ENCODE data around the gene NDUFB6. TPM values are rescaled to one million over a fixed set of nuclear protein-coding genes. Genes with fewer than 3 reads are reported as not detected.
"Not testable (repeated sequence)": the region's sequence is repeated elsewhere in the genome, so short reads cannot be mapped to it uniquely, and the experiment has no call there.

NDUFB6 gene
- total RNA-seq = 46.8 TPM

DNA sequence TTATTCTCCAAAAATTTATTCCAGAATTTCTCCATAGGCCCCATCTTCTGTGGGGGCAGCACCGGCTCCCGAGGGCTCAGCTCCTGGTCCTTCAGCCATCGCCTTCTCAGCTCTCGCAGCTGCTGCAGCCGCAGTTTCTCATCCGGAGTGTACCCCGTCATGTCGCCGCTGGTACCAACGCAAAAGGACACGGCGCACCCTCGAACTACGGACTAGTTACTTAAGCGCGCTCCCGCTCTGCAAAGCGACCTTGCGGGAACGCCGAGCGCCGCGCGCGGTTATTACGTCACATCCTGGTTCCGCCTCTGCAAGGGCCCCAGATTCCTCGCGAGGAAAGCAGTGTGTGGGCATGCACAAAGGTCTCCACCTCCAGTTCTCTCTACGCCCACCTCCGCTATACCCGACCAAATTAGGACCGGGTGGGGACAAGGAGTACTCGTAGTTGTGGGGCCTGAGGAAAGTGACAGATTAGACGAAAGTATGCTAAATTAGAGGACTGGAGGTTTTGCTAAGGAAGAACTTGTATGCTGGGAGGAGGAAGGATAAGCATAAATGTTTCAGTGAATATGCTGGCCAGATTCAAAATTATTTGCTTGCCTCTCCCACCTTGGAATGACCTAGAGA is at the start of gene NDUFB6:
Gene NDUFB6 (minus strand): TSS at position 260 of the 624 bp plus-strand sequence. CDS start 99 bp downstream, at position 161.
- DNase-seq (ENCODE audit: low spot score) = peak; percentile 95

DNA sequence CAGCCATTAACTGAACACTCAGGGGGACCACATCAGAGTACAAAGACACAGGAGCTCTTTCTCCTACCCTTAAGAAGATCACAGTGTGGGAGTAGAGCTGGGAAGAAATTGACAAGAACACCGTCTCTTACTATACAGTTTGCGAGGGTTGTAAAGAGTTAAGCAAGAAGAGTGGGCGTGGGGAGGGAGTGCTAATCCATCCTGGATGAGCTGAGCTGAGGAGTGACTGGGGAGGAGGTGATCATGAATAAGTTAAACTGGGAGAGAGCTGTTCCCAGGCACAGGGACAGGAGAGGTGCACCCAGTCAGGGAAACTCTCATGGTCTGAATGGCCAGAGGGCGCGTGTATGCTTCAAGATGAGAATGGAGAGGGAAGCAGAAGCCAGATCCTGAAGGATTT is 45.3 kb upstream of the NDUFB6 start:
- DNase-seq (ENCODE audit: low spot score) = no peak

DNA sequence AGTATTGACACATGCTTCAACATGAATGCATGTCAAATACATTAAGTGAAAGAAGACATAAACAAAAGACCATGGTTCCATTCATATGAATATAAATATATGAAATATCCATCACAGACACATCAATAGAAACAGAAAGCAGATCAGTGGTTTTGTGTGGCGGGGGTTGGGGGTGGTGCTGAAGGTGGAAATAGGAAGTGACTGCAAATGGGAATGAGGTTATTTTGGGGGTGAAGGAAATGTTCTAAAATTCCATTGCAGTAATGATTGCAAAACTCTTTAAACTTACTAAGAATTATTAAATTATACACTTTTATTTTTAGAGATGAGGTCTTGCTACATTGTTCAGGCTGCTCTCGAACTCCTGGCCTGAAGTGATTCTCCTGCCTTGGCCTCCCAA is 33.9 kb upstream of the NDUFB6 start:
- DNase-seq (ENCODE audit: low spot score) = no peak

DNA sequence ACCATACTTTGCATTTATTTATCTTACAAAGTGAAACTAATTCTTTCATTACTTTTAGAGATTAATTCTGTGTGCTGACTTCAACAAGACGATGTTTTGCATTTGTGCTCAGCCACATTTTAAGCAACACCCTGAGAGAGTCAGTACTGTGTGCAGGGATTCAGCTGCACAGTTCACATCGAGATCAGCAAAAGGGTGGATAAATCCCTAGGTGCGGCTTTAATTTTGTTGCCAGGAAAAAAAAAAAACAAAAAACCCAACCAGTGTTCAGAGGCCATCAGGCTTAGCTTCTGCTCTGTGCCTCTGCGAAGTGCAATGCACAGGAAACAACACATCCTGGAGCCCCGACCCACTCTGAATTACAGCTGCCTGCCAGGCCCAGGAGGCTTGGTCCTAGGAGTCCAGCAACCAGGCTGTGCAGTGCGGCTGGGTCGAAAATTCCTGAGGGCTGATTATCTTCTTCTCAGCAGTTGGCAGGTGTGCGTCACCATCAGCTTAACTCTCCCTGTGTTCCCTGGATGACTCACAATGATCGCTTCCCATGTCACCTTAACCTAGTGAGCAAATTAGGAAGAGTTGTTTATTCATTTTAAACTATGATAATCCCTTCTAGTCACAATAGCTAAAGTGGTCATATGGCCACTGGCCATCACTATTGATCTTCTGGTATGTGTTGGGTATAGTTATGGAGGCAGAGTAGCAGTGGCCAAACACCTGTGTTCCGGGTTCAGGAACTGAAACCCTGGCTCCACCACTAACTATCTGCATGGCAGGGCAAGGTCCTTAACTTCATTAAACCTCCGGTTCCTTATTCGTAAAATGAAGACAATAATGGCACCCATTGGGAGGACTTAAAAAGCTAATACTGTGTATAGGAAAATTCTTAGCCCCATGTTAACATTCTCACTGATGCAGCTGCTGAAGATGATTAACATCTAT is 31.2 kb upstream of the NDUFB6 start:
- no peak for DNase-seq (ENCODE audit: low spot score)

DNA sequence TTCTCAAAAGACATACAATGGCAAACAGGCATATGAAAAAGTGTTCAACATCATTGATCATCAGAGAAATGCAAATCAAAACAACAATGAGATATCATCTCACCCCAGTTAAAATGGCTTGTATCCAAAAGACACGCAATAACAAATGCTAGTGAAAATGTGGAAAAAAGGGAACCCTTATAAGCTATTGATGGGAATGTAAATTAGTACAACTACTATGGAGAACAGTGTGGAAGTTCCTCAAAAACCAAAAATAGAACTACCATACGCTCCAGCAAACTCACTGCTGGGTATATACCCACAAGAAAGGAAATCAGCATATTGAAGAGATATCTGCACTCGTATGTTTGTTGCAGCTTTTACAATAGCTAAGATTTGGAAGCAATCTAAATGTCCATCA is 26.1 kb upstream of the NDUFB6 start:
- DNase-seq (ENCODE audit: low spot score) = not testable (repeated sequence)

DNA sequence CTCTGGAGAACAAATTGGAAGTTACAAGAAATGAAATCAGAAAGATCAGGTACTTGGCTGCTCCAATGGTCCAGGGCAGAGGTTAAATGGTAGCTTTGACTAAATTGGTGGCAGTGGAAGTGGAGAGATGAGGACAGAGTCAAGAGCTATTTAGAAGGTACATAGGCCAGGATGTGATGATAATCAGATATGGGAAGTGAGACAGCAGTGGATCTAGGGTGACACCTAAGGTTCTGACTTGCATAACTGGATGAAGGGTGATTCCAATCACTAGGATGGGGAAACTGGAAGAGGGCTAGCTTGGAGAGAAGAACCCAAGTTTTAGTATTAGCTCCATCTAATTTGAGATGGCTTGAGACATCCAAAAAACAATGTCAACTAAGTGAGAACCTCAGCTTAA is 24.0 kb upstream of the NDUFB6 start:
- no peak for DNase-seq (ENCODE audit: low spot score)

DNA sequence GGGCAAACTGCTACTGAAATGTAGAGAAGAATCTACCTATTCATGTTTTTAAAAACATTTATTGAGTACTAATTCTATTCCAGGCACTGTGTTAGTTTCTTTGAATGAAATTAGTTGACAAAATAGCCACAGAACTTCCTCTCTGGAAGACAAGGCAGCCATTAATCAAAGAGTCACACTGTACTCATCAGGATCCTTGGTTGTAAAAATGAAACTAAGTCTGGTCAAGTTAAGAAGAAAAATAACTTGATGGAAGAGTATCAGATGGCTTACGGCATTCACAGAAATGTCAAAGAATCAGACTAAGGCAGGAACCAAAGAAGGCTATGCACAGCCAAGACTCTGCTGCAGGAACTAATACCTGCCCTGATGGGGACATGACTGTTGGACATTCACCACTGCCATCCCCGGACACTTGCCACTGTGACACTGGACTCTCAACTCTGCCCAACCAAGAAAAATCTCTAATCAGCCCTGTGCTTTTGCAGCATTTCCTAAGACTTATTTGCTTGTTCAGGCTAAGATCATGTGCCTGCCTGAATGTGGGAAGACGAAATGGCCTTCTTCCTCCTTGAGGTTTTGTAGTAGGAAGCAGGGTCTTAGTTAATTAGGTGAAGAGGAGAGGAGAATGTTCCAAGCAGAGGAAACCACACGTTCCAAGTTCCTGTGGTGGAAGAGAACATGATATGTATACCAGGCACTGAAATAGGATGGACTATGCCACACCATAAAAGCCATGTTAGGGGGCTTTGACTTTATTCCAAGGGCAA is 23.3 kb upstream of the NDUFB6 start:
- DNase-seq (ENCODE audit: low spot score) = no peak

DNA sequence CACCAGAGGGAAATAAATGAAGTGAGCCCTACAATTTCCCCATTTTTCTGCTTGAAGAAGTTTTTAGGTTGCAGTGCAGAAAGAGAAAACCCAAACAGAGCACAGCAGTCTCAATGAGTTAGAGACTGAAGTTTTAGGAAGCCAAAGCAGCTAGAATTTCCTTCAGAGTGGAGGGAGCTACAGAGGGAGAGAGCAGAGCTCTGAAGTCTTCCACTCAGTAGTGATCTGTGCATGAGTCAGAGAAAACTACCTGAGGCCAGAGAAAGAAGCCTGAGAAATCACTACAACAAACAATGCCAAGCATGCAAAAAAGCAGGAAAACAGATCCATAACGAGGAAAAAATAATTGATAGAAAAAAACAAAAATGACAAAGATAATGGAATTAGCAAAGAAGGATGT is 17.9 kb upstream of the NDUFB6 start:
- no peak for DNase-seq (ENCODE audit: low spot score)

DNA sequence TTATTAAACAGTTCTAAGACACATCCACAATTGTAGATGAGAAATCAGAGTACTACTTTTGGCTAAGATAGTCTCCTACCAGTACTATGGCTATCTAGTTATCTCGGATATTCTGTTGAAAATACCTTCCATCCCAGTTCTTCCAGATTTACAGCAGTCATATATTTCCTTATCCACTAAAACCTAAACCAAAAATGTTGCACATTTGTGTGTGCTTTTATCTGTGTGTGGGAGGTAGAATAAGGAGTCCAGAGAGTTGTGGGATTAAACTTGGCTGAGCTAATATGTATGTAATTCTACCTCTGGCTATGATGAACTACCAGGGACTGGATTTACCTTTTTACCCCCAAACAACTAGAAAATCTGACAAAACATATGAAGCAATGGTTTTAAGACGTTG is 17.5 kb upstream of the NDUFB6 start:
- no peak for DNase-seq (ENCODE audit: low spot score)

DNA sequence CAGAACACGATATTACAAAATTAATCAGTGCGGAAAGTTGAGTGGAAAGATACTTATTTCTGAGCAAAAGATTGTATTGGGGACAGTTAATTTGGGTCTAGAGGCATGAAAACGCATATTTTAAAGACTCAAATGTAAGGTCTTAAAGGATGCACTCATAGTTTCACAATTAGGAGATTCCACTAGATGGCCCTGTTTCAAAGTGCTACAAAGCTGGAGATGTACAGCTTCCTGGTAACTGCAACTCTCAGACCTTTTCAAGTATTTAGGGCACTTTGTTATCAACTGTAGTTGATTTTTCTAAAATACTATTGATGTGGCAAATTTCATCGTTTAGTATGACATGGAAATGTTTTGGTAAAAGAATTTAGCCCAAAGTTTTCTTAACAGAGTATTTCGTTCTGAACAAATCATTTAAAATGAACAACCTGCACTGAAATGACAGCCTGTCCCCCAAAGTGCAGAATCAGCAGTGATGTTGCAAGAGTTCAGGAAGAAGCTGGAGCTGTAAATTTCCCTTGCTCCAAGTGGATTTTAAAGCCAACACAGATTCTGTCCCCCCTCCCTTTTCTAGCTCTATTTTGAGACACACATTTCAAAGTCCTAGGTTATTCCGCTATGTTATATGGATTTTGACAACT is 16.2 kb upstream of the NDUFB6 start:
- DNase-seq (ENCODE audit: low spot score) = no peak

DNA sequence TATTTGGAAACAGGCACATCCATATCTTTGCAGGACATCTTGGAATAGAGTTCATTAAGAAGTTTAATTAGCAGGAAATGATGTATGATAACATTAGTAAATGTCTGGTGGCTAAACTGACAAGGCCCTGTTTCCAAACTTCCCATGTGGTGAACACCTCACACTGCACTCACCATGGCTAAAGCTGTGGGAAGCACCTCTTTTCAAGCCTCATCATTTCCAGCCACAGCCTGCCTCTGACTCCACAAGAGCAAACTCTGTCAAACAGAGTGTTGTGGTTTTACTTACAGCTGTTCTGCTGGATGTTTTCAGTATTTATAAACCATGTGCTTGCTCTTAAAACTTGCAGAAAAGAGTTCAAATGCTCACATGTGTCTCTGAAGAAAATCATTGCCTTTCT is 14.9 kb upstream of the NDUFB6 start:
- DNase-seq (ENCODE audit: low spot score) = no peak

DNA sequence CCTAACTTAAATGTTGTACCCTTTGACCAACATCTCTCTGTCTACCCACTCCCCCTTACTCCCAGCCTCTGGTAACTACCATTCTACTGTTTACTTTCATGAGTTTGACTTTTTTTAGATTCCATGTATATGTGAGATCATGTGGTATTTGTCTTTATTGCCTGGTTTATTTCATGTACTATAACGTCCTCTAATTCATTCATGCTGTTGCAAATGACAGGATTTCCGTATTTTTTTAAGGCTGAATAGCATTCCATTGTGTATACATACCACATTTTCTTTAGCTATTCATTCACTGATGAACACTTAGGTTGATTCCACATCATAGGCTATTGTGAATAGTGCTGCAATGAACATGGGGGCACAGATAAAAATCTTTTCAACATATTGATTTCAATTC is 11.8 kb upstream of the NDUFB6 start:
- no peak for DNase-seq (ENCODE audit: low spot score)

DNA sequence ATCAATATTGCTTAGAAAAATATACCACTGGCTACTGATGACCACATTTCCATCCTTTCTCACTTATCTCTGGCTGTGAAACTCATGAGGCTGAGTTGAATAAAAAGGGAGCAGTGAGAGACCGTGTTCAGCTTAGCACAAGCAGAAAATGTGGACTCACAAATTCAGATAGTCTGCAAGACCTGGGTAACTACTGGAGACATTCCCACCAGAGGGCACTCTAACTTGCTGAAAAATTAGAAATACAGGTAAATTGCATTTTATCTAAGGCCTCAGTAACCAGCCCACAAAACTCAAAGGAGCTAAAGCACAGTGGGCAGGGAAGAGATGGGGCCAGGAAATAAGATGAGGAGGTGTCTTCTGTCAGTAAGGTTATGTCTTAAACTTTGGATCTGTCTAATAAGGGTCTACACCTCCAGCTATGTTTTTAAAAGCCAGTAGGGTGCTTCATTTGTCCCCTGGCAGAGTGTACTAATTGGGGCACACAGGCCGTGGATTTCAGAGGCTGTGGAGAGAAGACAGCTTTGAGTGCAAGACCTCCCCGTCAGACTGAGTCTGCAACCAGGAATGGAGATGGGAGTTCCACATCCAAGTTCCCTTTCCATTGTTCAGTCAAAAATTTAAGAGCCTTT is 8.7 kb upstream of the NDUFB6 start:
- DNase-seq (ENCODE audit: low spot score) = no peak

DNA sequence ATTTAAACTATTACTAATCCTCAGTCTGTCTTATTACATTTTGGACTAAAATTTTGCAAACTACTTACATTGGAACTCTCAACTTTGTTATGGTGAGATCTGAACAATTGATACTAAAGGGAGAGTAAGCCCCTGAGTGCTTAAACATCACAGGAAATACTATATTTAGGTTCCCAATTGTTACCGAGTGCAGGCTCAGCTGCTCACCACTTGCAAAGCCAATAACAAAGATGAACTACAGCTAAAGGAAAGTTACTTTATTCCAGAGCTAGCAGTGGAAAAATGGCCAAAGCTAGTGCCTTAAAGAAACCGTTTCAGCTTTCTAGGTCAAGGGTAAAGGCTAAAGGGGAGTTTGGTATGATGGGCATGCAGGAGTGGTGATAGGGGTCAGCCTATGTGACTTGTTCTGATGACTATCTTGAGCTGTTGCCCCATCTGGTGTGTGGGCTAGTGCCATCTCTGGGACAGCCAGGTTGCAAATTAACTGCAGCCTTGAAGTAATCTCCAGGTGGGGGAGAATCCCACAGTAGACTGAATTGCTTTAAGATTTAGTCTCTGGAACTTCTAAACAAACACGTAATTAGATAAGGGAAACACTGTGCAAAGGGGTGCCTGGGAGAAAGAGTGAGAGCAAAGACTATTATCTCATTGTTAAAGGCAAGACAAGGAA is 7.8 kb upstream of the NDUFB6 start:
- DNase-seq (ENCODE audit: low spot score) = no peak

DNA sequence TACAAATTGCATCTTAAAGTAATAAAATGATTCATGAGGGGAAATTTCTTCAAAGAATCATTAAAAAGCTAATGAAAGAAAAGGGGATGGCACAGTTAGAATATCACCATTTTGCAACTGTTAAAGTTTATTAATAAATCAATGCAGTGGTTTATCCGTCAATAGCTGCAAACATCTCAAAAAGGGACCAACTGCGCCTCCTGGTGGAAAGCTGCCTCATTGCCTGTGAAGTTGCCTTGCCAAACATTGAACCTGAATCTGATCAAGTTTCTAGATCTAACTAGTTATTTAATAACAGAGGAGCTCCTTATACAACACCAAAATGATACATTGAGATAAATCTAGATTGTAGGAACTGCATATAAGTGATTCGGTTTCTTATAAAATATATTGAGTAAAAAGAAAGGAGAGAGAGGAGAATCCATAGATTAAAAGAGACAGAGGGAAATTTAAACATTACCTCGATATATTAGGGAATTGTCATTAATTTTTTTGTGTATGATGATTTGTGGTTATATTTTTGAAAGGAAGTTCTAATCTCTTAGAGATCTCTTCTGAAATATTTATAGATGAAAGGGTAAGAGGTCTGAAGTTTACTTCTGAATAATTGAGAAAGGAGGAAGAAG is 6.9 kb upstream of the NDUFB6 start:
- peak; percentile 73 for DNase-seq (ENCODE audit: low spot score)

DNA sequence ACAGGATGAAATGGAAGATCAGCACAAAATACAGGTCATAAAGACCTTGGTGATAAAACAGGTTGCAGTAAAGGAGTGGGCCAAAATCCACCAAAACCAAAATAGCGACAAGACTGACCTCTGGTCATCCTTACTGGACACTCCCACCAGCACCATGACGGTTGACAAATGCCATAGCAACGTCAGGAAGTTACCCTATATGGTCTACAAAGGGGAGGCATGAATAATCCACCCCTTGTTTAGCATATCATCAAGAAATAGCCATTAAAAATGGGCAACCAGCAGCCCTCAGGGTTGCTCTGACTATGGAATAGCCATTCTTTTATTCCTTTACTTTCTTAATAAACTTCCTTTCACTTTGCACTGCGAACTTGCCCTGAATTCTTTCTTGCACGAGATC is 6.0 kb upstream of the NDUFB6 start:
- DNase-seq (ENCODE audit: low spot score) = no peak

DNA sequence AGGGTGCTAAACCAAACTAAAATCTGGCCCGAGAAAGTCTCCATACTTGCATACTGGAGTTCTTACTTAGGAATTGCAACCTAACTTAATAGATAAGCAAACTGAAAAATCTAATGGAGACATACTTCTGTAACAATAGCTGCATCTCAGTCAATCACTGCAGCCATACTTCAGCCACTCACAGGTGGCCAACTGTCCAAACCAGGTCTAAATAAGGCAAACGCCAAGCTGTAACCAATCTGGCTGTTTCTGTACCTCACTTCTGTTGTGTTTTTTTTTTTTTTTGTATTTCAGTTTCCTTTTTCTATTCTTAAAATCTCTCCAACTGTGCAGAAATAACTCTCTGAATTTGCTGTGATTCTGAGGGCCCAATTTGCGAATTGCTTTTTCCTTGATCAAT is 4.4 kb upstream of the NDUFB6 start:
- DNase-seq (ENCODE audit: low spot score) = no peak

DNA sequence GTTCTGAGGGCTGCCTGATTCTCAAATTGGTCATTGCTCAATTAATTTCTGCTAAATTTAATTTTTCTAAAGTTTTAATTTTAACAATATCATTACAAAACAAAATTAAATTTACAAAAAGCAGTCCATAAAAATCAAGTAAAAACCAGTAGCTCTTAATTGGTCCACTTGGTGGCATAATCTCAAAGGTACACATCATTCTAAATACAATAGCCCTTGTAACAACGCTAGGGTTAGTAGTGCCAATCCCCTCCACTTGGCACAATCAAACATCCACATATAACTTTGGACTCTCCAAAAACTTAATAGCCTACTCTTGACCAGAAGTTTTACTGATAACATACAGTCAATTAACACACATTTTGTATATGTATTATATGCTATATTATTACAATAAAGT is 1.9 kb upstream of the NDUFB6 start:
- no peak for DNase-seq (ENCODE audit: low spot score)

DNA sequence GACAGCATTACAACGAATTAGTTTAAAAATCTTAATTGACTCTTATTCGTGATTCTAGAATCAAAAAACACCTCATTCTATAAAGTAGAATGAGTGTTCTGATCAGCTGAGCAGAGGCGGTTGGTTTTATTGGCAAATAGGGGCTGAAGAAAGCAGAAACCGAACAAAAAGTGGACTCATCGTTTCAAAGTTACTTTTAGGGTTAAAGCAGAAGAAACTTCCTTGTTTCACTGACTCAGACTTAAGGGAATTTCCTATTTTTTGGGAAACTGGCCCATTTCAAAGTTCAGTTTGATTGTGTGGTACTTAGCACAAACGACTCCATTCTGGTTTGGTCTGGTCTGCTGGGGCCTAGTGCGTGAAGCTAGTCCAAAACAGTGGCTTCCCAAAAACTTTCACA is 862 bp upstream of the NDUFB6 start:
- no peak for DNase-seq (ENCODE audit: low spot score)
